Measurements from ENCODE around the gene OTOF. TPM values are rescaled to one million over a fixed set of nuclear protein-coding genes. Genes with fewer than 3 reads are reported as not detected.
A peak's percentile ranks its signal among the peaks of the same experiment; 100 is the strongest.

OTOF gene
- total RNA-seq, 1 experiment from 2014 or later: not detected

DNA sequence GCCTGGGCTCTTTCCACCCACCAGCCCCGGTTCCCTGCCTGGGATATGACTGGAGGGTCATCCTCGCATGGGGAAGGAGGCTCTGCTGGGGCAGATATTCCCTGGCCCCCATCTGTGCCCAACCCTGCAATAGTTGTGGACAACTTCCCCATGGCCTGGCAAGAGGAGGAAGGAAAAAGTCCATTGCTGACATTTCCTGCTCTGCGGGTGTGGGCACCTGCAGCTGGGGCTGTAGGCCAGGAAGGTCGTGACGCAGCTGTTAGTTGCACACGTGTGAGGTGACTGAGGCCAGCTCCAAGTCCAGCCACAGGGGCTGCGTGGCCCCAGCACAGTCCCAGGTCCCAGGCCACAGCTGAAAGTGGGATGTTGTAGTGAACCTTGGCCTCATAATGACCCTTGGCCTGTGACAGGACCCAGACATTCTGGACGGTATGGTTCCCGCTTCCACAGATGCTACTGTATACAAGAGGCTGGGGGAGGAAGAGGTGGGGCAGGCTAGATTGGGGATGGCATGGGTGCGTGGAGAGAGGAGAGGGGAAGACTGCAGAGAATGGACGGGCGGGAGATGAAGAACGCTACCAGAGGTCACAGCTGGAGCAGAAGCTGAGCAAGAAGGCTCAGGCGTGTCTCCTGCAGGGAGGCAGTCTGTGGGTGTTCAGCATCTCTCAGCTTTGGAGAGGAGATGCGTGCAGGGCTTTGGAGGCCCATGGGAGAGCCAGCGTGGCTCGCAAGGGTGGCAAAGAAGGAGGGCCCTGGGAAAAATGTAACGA is 22.1 kb downstream of the OTOF start:
- no peaks in the 10 kb centered on the region for H4K20me1 ChIP-seq (ENCODE audit: insufficient read depth)
- ChIA-PET CTCF (interaction anchor here (0.7 to 0.9 kb wide), 3 partner anchors 51 to 289 kb away, joined by 3 to 4 read pairs (median 4); no protein-coding TSS in a partner anchor), POLR2A (ENCODE audit: unreplicated experiment) (no interaction called here)
- H2AFZ ChIP-seq: no peak overlapping the region
- intact Hi-C loops (cut with micrococcal nuclease; ENCODE audit: unreplicated experiment): loop anchor here (5.0 kb wide), 1 partner anchor 49 kb away; no protein-coding TSS in a partner anchor
- H3K27ac ChIP-seq: peak overlapping the region; percentile 85
- H3K9me3 ChIP-seq (ENCODE audit: insufficient read depth, low read depth): no peaks in the 10 kb centered on the region
- H3K9me2 ChIP-seq (ENCODE audit: insufficient read depth): no peaks in the 10 kb centered on the region
- H3K27me3 ChIP-seq (ENCODE audit: insufficient read depth, low read depth): no peaks in the 10 kb centered on the region
- H3K4me1 ChIP-seq (replicated peaks; ENCODE audit: insufficient read depth): peaks cover 34% of the 10 kb centered on the region
- peak overlapping the region; percentile 63 for H3K4me2 ChIP-seq
- no peaks in the 10 kb centered on the region for H3K36me3 ChIP-seq (ENCODE audit: low read depth)
- DNase-seq: no peak
- BruUV-seq (replicated peaks): no TSS peak
- TF ChIP-seq CTCF (conservative IDR thresholded peaks at IDR 0.05) (no peak), EZH2 (IDR thresholded peaks at IDR 0.05; ENCODE audit: low read depth) (no peak)
- H3K4me3 ChIP-seq: no peak overlapping the region
- no peaks in the 10 kb centered on the region for H3K79me2 ChIP-seq (ENCODE audit: low read depth)
- H3F3A ChIP-seq (ENCODE audit: insufficient read depth, low read depth): peaks cover 11% of the 10 kb centered on the region; the same call in 1 of the 2 replicates

DNA sequence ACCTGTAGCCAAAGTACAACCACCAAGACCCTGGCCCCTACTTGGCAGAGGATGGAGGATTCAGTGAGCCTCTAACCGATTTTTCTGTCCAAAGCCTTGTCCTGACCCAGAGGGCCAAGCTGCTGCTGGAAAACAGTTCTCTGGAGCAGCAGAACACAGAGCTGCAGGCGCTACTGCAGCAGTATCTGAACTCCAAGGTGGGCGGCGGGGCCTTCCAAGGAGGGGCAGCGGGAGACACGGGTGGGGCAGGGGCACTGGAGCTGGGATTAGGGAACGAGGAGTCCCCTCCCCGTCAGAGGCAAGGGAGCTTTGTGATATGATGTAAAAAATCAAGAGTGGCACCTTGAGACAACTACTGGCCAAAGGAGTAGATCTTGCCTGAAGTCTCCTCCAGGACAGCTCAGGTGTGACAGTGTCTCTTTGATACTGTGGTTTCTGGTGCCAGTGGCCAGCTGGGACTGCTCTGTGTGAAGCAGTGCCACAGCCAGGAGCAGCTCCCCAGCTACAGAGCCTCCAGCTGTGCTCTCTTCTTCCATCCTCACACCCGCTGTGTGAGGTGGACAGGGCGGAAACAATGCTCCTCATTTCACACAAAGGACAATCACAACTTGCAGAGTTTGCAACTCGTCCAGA is 22.8 kb downstream of the OTOF start:
- no peaks in the 10 kb centered on the region for H3K36me3 ChIP-seq (ENCODE audit: low read depth)
- H3K4me3 ChIP-seq: no peak overlapping the region
- no peaks in the 10 kb centered on the region for H3K9me3 ChIP-seq (ENCODE audit: insufficient read depth, low read depth)
- peak overlapping the region; percentile 63; the same call in 1 of the 2 replicates for H3K4me2 ChIP-seq
- H3K9me2 ChIP-seq (ENCODE audit: insufficient read depth): no peaks in the 10 kb centered on the region
- ChIA-PET POLR2A (ENCODE audit: unreplicated experiment) (no interaction called here), CTCF (interaction anchor here (0.7 kb wide), 1 partner anchor 231 kb away, joined by 4 read pairs; no protein-coding TSS in a partner anchor)
- no peaks in the 10 kb centered on the region for H3K79me2 ChIP-seq (ENCODE audit: low read depth)
- peaks cover 34% of the 10 kb centered on the region for H3K4me1 ChIP-seq (replicated peaks; ENCODE audit: insufficient read depth)
- DNase-seq: no peak
- H3K27ac ChIP-seq: 0 out of 2 replicates have a peak overlapping the region, but pooled peaks have one; percentile 85
- no peaks in the 10 kb centered on the region for H3K27me3 ChIP-seq (ENCODE audit: insufficient read depth, low read depth)
- H4K20me1 ChIP-seq (ENCODE audit: insufficient read depth): no peaks in the 10 kb centered on the region
- H2AFZ ChIP-seq: no peak overlapping the region
- BruUV-seq (replicated peaks): no TSS peak
- intact Hi-C loops (cut with micrococcal nuclease; ENCODE audit: unreplicated experiment): loop anchor here (5.0 kb wide), 1 partner anchor 48 kb away; no protein-coding TSS in a partner anchor
- H3F3A ChIP-seq (ENCODE audit: insufficient read depth, low read depth): peaks cover 11% of the 10 kb centered on the region; the same call in 1 of the 2 replicates
- TF ChIP-seq CTCF (conservative IDR thresholded peaks at IDR 0.05): no peak
- no peak for TF ChIP-seq EZH2 (IDR thresholded peaks at IDR 0.05; ENCODE audit: low read depth)

DNA sequence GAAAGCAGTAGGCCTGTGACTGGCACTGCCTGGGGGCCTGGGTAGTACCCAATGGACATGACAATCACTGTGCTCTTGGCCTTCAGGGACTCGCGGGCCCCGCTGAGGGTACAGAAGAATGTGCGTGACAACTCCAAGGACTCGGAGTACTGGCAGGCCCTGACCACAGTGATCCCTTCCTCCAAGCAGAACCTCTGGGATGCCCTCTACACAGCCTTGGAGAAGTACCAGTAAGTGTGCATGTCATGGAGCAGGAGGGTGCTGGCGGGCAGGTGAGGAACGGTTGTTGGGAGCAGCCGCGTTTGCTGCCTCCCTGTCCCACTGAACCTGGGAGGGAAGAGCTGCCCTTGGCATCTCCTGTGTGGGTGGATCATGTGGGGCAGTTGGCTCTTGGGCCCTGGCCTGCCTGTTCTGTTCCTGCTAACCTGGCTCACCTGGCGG is 23.3 kb downstream of the OTOF start:
- intact Hi-C loops (cut with micrococcal nuclease; ENCODE audit: unreplicated experiment): loop anchor here (5.0 kb wide), 1 partner anchor 47 kb away; no protein-coding TSS in a partner anchor
- no peak for DNase-seq
- Histone ChIP-seq H3K27ac (no peak overlapping the region), H3F3A (ENCODE audit: insufficient read depth, low read depth) (peaks cover 11% of the 10 kb centered on the region; the same call in 1 of the 2 replicates), H3K36me3 (ENCODE audit: low read depth) (no peaks in the 10 kb centered on the region), H3K27me3 (ENCODE audit: insufficient read depth, low read depth) (no peaks in the 10 kb centered on the region), H3K9me2 (ENCODE audit: insufficient read depth) (no peaks in the 10 kb centered on the region), H3K9me3 (ENCODE audit: insufficient read depth, low read depth) (no peaks in the 10 kb centered on the region), H2AFZ (no peak overlapping the region), H3K79me2 (ENCODE audit: low read depth) (no peaks in the 10 kb centered on the region), H3K4me2 (no peak overlapping the region), H3K4me1 (replicated peaks; ENCODE audit: insufficient read depth) (peaks cover 34% of the 10 kb centered on the region), H3K4me3 (no peak overlapping the region), H4K20me1 (ENCODE audit: insufficient read depth) (no peaks in the 10 kb centered on the region)
- no TSS peak for BruUV-seq (replicated peaks)
- CTCF ChIA-PET: no interaction called here
- POLR2A ChIA-PET (ENCODE audit: unreplicated experiment): no interaction called here
- no peak for TF ChIP-seq CTCF (conservative IDR thresholded peaks at IDR 0.05)
- TF ChIP-seq EZH2 (IDR thresholded peaks at IDR 0.05; ENCODE audit: low read depth): no peak

Data from PC-9 (cell line).